HL-60/S4 treated with phorbol 12-myristate 13-acetate at 8.2 ng/mL for 4 days and 3 days (cell line): ENCODE data around the gene PRAF2.

ENCODE experiments used
- in situ Hi-C: fragments of 300-500 bp; cut with MboI; formaldehyde crosslinking; loops from 2 replicates; pipeline ENCODE4 v1.15.0; 2022; ENCODE audit warnings: low sequenced_read_pairs

PRAF2 gene

GRCh38 chrX:49043220-49043986 lies 30.4 kb downstream of the PRAF2 start, which contains the start of gene TFE3:
Gene TFE3 (minus strand): TSS chrX:49043357. CDS start chrX:49043226, 131 bp downstream.
- in situ Hi-C loops = no loop called here

- in situ Hi-C loops = no loop called here
These were observed 31.1 kb downstream of the PRAF2 start for GRCh38 chrX:49042581-49043219.

GRCh38 chrX:49041744-49042580 lies 31.8 kb downstream of the PRAF2 start:
- in situ Hi-C loops = no loop called here

GRCh38 chrX:49040376-49040955 lies 33.3 kb downstream of the PRAF2 start:
- in situ Hi-C loops = no loop called here

DNA sequence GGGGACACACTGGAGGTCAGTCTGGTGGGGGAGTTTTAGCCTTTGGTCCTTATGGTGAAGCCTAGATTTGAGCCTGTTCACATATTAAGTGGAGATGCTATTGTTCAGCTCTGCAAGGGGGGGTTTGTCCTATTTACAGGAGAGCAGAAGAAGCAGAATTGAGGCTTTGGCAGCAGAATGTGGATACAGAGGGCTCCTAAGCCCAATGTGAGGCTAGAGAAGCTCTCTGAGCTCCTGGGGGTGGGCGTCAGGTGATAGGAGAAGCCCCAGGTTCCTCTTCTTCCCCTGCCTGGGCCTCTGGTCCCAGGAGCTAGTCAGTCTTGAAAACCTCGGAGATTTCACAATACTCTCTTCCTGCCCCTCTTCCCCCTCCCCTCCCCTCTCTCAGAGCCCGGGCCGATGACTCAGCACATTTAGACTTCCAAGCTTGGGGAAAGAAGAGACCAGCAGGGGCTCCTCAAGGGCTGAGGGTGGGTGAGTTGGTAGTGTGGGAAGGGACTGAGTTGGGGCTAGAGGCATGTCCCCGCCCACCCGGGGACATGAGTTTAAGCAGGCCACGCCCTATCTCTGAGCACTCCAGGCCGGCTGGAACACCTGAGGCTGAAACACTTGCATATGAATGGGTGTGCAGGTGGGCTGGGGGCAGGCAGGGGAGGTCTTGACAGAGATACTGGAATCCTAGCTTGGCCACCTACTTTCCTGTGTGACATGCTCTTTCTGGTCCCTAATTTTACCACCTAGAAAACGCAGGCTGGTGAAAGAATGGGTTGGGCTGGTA lies 34.0 kb downstream of the PRAF2 start:
- in situ Hi-C loops = no loop called here

- in situ Hi-C loops = no loop called here
These were observed 35.8 kb downstream of the PRAF2 start for GRCh38 chrX:49037883-49038475.

DNA sequence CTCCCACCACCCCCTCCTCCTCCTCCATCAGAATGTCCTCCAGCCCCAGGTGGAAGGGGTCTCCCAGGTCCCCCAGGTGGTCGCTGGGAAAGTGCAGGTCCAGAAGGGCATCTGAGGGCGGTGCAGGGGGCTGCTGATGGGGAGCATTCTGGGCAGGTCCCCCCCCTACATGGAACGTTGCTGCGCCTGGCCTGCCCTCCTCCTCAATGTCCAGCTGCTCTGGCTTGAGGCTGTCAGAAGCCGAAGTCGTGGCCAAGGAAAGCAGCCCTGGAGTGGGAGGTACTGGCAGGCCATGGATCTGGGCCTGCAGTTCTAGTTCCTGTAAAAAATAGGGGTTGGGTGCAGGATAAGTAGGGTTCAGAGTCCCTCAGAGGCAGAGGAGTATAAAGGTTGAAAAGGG lies 43.5 kb downstream of the PRAF2 start:
- in situ Hi-C loops = no loop called here

- in situ Hi-C loops = no loop called here
These were observed 43.9 kb downstream of the PRAF2 start for GRCh38 chrX:49029876-49030275.
